DMS53 treated with DMSO at 0.1 percent for 48 hours (cell line): Measurements from ENCODE around the gene C1QTNF6.

Experiments used
- DNase-seq: peaks from one replicate; lab custom pipeline; 2025; ENCODE audit not compliant: unreplicated experiment; lab: John Stamatoyannopoulos, UW

The C1QTNF6 gene

DNA sequence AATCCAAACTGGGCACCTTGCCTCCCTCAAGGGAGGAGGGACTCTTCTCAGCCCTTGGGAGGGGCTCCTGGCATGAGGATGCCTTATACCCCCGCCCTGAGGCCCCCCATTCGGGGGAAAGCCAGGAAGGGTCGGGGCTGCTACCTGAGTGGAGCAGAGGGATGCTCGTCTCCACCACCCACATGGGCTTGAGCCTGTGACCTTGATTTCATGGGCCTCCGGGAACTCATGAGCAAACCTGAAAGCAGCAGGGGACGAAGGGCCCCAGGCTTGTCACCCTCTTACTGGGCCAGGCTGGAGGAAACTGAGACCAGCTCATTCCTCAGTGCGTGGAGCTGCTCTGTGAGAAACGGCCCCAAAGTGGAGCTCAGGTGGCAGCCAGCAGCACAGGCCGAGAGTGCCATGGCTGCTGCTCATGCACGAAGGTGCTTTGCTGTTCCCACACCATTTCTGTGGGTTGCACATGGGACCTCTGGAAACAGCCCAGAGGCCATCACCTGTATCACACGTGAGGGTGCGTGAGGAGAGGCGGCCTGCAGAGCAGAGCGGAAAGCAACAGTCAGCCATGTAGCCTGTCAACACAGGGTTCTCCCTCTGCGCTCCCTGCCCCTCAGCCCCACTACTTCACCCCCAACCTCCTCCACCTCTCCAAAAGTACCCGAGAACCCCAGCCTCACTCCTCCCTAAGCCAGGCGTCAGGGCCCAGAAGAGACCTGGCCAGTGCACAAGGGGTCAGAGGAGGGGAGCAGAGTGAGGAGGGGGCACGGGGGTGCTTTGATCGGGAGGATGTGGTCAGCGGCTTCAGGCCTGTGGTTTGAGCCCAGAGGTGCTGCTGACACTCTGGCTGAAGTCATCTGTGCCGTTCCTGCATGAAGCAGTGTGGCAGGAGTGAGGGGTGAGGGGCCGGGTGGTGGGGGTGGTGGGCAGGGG lies 24.2 kb downstream of the C1QTNF6 start:
- no peak for DNase-seq

DNA sequence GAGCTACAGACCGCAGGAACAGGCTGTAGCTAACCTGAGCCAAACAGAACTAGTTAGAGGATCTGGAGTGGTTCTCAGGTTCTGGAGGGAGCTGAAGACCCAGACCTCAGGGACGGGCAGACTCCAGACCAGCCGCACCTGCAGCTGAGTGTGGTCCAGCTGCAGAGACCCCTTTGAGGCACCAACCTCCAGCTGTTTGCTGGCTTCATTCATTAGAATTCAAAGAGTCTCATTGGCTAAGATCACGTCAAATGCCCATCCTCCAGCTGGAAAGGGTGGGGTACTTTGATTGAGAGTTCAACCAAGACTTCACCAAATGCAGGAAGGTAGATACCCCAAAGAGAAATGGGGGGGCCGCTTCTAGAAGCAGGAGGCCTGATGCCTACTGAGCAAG lies 25.0 kb downstream of the C1QTNF6 start:
- DNase-seq, result no peak

DNA sequence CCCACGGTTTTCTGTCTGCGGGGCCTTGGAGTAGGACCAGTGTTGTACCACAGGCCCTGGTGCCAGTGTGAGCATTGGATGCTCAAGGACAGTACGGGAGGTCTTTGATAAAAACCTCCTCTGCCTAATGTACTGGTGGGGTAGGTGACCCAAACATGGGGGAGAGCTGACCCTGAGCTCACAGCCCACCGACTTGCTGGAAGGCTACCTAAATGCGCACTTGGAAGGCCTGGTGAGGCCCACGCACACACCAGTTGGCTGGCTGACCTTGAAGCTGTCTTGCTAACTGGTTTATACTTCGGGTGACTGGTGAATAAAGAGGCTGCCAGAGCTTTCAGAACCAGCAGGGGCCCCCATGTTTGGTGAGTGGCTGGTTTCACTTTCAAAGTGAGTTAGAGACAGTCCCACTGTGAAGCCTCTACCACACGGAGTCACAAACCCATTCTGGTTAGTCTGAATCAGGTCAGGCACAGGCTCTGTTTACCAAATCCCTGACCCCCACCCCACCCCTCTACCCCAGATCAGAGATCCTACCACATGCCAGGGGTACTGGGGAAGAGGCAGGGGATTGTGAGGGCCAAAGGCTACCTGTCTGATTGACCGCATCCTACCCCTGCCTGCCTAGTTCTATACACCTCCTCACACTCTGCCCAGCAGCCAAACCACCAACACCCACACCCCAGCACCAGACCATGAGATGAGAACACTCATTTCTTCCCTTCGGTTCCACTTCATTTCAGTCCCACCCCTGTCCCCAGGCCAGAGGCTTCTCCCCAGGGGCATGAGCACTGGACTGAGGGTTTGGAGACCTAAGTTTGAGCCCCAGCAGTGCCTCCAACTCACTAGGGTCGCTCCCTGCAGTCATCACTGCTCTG lies 25.6 kb downstream of the C1QTNF6 start:
- no peak for DNase-seq

DNA sequence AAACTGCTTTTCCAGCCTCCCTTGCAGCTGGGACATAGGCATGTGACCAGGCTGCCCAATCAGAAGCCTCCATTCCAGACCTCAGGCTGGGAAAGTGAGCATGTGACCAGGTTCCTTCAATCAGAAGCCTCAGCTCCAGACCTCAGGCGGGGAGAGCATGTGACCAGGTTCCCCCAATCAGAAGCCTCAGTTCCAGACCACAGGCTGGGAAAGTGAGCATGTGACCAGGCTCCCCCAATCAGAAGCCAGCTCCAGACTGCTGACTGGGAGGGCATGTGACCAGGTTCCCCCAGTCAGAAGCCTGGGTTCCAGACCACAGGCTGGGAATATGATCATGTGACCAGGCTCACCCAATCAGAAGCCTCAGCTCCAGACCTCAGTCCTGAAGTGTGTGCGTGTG lies 26.6 kb downstream of the C1QTNF6 start:
- DNase-seq, result no peak

DNA sequence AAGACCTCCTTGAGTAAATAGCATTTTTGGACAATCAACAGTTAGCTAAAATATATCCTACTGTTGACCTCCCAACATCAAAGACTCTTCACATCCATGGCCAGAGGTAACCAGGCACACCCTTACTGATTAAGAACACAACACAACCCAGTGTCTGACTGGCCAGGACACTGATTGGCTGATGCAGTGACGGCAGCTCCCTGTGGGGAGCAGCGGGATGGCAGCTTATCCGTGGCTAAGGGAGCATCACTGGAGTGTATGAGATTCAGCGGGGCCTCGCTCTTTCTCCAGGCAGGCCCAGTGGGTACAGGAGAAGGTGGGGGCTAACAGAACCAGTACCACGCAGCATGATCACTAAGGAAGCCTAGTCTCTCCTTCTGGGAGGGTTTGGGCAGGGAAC lies 28.0 kb downstream of the C1QTNF6 start:
- DNase-seq, result no peak

DNA sequence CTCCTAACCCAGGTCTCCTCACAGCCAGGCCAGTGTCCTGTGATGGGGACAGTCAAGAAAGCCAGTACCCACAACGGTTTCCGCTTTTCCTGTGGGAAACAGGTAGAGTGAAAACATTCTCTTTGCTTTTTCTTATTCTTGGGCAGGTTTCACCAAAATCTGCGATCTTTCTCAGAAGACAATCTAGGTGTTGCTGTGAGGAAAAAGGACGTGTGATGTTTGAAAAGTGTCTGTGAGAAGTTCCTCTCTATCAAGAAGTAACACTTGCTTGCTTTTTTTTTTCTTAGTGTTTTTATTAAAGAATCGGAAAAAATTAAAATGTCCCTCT lies 29.1 kb downstream of the C1QTNF6 start:
- DNase-seq, result no peak

DNA sequence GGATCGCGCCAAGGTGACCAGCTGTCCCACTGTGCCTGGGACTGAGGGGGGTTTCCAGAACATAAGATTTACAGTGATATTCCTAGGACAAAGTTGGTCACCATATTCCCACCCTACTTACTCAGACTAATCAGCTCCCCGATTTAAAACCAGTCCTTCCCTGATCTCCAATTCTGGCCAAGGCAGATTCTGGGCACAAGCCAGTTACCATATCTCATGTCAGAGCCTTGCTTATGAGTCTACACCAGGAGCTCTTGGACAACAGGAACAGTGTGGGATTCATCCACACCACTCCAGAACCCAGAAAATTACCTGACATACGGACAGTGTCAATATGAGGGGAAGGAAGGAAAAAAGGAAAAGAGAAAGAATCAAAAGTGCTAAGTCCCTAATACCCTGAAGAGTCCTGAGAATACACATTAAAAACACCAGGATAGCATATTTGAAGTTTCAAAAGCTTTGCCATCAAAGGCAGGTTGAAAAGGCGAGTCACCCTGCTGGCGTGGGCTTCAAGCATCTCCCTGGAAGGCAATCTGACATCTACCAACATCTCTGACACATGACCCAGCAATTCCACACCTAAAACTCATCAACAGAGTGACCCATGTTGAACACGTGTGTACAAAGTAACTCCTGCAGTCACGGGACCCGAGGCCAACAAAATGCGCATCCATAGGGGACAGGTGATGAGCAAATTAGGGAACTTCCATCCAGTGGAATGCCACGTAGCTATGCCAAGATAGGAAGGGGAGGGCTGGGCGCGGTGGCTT lies 30.3 kb downstream of the C1QTNF6 start:
- no peak for DNase-seq

DNA sequence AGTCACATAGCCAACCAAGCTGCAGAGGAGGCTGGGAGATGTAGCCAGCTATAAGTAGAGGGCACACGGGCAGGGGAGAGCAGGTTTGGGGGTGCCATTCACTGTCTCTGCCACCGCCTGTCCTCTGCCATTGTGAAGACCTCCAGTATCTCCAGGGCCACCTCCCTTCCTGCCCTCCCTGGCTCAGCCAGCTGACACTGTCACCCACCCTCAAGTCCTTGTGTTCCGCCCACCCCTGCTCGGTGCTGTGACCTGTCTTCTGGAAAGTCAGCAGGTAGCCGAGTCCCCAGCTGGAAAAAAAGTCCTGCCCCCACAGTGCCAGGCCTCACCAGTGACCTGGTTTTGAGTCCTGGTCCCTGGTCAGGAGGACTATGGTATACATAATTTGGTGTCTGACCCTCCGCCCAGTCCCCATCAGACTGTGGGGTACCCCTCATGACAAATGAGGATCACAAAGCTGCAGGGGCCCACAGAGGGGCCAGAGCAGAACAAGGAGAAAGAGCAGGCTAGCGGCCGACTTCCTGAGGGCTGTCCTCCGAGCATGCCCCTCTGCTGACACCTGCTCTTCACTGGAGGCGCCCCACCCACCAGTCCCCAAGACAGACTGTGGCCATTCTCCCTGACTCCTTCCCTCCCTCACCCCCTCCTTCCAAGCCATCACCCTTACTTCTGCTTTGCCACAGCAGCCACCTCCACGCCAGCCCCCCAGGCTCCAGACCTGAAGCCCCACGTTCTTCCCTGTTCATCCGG lies 31.2 kb downstream of the C1QTNF6 start:
- DNase-seq, result no peak

DNA sequence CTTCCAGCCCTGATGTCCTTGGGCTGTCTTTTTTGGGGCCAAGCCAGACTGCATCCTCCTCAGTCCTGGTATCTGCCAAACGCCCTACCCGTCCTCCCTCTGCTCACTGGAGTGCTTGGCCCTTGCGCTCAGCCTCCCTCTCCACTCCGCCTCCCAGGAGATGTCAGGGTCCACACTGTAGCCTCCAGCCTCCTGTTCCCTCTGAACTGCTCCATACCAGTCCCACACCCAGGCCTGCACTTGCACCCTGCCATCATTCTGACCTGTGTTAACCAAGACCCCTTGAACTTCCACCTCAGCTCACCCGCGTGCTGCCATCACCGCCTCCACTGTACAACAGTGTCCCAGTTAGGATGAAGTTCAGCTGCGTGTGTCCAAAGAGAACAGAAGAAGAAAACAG lies 32.1 kb downstream of the C1QTNF6 start:
- no peak for DNase-seq

DNA sequence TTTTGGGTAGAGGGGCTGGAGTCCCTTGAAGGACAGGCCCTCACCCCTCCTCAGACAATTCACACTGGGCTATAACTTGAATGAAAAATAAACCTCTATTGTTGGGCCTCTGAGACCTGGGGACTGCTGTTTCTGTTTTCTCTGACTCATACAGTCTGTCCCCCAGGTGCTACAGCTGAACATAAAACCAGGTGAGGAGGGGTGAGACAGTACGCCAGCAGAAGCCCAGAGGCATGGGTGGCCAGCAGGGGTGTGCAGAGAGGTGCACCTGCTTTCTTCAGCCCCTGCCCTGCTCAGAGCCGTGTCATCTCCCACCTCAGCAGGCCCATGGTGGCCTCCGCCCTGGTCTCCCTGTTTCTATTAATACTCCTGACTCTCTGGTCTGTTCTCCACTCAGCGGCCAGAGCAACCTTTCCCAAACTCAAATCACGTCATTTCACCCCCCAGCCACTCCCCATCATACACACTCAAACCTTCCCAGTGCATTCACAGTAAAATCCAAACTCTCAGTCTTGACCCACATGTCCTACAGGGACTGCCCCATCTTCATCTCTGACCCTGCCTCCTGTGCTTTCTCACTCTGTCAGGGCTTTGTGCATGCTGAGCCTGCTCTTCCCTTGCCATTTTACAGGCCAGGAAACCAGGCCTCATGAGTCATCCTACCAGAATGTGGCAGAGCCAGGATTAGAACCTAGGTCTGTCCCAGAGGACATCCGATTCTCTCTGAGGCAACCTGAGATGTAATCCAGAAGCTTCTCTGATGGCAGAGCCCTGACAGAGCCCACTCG lies 32.9 kb downstream of the C1QTNF6 start:
- no peak for DNase-seq

DNA sequence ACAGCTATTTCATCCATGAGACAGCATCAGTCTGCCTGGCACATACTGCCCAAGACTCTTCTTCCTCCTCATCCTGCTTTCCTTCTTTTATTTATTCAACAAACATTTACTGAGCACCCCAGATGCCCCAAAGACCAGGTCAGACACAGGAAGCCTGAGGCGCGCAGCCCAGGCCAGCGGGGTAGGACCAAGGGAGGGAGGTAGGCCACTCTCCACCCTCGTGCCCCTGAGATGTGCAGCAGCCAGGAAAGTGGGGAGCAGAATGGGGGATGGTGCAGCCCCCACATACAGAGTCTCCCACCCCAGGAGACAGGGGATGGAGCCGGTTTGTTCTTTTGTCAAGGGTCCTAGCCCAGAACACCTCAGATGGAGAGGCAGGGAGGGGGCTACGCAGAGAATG lies 34.1 kb downstream of the C1QTNF6 start:
- no peak for DNase-seq

DNA sequence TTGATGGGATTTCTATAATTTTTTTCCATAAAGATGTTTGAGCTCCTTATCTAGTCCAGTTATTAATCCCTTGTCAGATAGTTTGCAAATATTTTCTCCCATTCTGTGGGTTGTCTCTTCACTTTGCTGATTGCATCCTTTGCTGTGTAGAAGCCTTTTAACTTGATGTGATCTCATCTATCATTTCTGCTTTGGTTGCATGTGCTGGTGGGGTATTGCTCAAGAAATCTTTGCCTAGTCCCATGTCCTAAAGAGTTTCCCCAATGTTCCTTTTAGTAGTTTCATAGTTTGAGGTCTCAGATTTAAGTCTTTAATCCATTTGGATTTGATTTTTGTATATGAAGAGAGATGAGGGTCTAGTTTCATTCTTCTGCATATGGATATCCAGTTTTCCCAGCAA lies 36.6 kb downstream of the C1QTNF6 start:
- DNase-seq, result no peak

DNA sequence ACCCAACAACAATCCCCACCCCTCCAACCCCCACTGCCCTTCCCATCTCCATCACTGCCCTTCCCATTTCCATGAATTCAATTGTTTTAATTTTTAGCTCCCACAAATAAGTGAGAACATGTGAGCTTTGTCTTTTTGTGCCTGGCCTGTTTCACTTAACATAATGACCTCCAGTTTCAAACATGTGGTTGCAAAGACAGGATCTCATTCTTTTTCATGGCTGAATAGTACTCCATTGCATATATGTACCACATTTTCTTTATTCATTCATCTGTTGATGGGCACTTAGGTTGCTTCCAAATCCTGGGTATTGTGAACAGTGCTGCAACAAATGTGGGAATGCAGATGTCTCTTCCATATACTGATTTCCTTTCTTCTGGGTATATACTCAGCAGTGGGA lies 37.3 kb downstream of the C1QTNF6 start:
- no peak for DNase-seq

DNA sequence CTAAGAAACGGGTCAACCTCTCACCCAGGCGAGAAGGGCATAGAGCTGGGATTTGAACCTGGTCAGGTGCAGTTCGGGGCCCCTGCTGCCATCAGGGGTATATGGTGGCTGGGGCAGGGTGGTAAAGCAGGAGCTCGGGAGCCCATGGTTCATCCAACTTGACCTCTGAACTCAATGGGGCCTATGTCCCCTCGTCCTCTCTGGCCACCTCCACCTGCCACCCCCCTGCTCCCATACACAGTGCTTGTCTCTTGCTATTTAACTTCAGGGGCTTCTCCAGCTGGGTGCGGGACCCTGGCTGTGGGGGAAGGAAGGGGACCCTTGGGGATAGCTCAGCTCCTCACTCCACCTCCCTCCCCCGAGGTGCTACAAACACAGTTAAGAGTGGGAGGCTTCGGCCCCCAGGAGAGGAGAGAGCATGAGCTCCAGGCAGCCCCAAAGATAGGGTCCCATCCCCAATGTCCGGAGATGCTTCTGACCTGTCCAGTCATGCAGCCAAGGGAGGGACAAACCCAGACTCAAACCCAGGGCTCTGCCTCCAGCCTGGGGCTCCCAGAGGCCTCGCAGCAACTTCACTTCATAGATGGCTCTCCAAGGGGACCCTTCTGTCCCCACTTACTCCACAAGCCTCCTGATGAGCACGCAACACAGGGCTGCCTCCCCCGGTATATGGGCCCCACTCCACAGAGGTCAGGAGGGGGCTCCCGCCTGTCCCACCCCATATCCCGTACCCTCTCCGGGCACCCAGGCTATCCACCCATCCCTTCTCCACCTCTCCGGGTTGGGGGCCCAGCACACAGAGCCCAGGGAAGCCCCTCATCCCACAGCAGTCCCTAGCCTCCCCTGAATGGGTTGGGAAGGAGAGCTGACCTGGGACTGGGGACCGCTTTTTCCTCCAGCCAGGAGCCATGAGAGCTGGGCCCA lies 39.0 kb downstream of the C1QTNF6 start:
- DNase-seq, result no peak

DNA sequence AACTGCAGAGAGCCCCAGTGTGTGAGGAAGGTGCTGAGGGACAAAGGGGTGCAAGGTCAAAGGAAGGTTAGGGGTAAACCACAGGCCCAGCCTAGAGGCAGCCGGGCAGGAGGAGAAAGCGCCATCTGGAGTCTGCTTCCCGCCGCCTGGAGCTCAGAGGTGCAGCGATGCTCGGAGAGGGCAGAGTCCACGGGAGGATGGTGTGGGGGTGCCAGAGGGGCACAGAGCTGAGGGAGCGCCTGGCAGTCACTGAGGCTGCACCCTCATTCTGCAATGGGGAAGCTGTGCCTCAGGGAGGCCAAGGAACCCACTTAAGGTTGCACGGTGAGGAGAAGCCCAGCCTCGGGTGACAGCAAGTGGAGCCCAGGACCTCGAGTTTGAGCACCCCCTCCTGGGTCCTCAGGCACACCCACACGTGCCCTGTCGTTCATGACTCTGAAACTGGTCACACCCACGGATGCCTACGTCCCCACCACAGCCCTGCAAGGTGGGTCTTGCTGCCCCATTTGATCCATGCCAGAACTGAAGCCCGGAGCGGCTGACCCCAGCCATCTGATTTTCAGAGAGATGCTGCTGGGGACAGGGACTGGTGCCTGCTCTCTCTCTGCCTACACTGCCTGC lies 39.9 kb downstream of the C1QTNF6 start:
- no peak for DNase-seq

DNA sequence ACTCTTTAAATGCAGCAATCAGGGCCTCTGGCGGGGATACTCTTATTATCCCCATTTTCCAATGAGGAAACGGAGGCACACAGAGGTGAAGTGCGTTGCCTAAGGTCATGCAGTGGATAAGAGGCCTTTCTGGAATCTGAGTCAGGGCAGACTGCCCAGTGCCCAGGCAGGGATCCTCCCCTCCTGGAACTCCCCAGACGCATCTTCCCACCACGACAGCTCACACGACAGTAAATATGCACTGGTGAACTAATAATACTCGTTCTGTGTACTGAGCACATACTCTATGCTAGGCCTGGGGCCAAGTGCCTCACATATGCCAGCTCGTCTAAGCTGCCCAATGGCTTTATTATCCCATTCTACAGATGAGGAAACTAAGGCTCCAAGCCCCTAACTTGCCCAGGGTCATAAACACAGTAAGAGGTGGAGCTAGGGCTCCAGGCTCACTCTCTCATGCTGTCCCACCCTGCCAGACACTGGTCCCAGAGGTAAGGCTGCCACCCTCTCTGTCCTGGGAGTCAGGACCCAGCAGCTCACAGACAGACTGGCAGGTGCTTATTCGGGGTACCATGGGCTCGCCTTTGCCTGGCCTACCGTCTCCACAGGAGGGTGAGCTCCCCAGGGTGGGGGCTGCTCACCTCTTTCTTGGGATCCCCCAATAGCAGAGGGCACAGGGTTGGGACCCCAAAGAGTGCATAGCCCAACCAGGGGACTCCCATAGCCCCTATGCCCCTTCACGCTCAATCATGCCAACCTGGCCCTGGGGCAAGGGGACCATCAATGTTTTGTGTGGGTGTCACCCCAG lies 40.7 kb downstream of the C1QTNF6 start:
- no peak for DNase-seq

DNA sequence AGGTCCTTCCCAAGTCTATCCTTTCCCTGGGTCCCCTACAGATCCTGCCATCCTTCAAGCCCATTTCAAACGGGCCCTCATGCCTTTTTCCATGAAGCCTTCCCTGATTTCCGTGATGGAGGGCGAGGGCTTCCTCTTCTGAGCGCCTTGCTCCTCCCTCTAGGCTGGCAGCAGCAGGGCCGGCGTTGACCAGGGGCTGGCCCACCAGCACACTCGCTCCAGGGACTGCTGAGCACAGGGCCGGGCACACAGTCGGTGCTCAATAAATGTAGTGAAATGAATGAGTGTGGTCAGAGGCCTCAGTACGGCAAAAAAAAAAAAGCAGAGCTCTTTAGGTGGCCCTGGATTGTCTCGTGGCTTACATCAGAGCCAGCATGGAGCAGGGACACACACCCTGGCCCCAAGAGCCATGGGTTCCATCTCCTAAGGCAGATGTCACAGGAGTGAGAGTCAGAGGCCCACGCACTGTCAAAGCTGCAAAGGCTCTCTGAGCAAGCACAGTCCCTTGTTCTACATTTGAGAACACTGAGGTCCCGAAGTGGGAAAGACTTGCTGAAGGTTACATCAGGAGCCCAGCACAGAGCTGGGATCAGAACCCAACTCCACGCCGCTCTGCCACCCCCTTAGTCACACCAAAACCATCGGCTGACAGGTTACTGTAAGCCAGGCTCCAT lies 41.4 kb downstream of the C1QTNF6 start:
- DNase-seq, result no peak
